ENCODE data around the gene BTNL9. TPM values are rescaled to one million over a fixed set of nuclear protein-coding genes. Genes with fewer than 3 reads are reported as not detected.
"Not testable (repeated sequence)": the region's sequence is repeated elsewhere in the genome, so short reads cannot be mapped to it uniquely, and the experiment has no call there.

BTNL9 gene
- total RNA-seq, 4 donors from 2014 or later, result 14.5 to 28.6 (median 20.1) TPM

DNA sequence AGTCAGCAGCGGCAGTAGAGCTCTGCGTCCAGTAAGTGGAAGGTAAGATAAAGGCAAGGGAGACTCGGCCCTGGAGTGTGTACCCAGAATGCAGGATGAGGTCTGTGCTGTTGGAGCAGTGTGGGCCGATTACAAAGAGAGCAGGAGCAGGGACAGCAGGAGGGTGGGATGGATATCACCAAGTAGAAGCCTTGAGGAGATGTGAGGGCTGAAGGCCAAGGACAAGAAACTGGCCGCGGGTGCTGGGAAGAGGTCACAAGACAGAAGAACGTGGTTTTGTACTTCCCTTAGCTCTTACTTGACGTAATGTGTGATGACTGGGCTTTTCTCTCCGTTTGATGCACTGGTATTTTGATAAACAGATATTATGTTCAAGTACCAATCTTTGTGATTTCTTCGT, 47.2 kb downstream of the BTNL9 start:
- intact Hi-C loops (cut with DNase I; ENCODE audit: low total_unique reads) (no loop called here), in situ Hi-C loops (cut with MboI; ENCODE audit: low sequenced_read_pairs in 4 of 4) (no loop called here)
- H3K27me3 ChIP-seq, result no peaks in the 10 kb centered on the region
- TF ChIP-seq, protein P1, sequence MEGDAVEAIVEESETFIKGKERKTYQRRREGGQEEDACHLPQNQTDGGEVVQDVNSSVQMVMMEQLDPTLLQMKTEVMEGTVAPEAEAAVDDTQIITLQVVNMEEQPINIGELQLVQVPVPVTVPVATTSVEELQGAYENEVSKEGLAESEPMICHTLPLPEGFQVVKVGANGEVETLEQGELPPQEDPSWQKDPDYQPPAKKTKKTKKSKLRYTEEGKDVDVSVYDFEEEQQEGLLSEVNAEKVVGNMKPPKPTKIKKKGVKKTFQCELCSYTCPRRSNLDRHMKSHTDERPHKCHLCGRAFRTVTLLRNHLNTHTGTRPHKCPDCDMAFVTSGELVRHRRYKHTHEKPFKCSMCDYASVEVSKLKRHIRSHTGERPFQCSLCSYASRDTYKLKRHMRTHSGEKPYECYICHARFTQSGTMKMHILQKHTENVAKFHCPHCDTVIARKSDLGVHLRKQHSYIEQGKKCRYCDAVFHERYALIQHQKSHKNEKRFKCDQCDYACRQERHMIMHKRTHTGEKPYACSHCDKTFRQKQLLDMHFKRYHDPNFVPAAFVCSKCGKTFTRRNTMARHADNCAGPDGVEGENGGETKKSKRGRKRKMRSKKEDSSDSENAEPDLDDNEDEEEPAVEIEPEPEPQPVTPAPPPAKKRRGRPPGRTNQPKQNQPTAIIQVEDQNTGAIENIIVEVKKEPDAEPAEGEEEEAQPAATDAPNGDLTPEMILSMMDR (IDR thresholded peaks at IDR 0.05 in 4 of 5, conservative IDR thresholded peaks at IDR 0.05 in 1 of 5), result no peak
- no peak for TF ChIP-seq POLR2A (IDR thresholded peaks at IDR 0.05)
- H3K36me3 ChIP-seq, result no peaks in the 10 kb centered on the region
- DNase-seq (no peak), ATAC-seq (no peak)
- H3K27ac ChIP-seq, result no peak overlapping the region
- H3K9me3 ChIP-seq, result no peaks in the 10 kb centered on the region
- no peaks in the 10 kb centered on the region for H3K4me1 ChIP-seq
- no peak overlapping the region for H3K4me3 ChIP-seq

DNA sequence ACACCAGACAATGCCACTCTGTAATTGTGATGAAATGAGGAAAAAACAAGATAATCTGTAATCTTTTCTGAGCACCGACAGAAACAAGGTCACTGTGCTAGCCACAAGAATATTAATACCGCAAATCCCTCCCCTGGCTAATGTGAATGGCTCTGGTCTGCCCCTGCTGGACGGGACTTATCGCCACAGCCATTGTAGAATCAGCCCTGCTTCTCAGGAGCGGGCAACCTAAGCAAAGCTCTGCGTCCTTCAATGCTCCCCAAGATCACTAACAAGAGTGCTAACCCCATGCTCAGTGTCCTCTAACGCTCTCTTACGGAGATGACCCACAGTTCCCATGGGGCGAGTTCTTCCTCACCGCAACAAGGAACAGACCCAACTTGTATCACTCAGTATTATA, 48.2 kb downstream of the BTNL9 start:
- Histone ChIP-seq H3K27me3 (peaks cover 0 to 9% (median 8%) of the 10 kb centered on the region in 3 donors), H3K36me3 (no peaks in the 10 kb centered on the region), H3K9me3 (no peaks in the 10 kb centered on the region), H3K27ac (no peak overlapping the region), H3K4me3 (no peak overlapping the region), H3K4me1 (no peaks in the 10 kb centered on the region)
- TF ChIP-seq, protein P1 (IDR thresholded peaks at IDR 0.05 in 4 of 5, conservative IDR thresholded peaks at IDR 0.05 in 1 of 5), result no peak
- TF ChIP-seq POLR2A (IDR thresholded peaks at IDR 0.05), result no peak
- ATAC-seq (no peak), DNase-seq (no peak)
- intact Hi-C loops (cut with DNase I; ENCODE audit: low total_unique reads) (no loop called here), in situ Hi-C loops (cut with MboI; ENCODE audit: low sequenced_read_pairs in 4 of 4) (no loop called here)

DNA sequence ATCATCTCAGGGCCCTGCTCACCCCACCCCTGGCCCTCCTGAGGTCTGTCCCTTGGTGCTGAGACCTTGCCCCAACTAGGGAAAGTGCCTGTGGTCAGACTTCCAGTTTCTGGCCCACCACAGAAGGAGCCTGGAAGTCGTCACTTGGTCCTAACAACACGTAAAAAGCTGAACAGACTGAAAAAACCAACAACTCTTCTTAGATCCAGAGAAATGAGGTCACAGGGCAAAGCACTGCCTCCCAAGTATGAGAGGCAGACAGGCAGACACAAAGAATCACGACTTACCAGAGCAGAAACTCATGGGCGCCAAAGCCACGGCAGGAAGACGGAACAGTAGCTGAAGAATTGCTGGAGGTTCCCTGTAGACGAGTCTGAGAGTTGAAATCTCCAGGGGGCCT, 52.4 kb downstream of the BTNL9 start:
- H3K27ac ChIP-seq, result no peak overlapping the region
- no peak for TF ChIP-seq POLR2A (IDR thresholded peaks at IDR 0.05)
- TF ChIP-seq, protein P1 (IDR thresholded peaks at IDR 0.05 in 4 of 5, conservative IDR thresholded peaks at IDR 0.05 in 1 of 5), result no peak
- no peaks in the 10 kb centered on the region for H3K36me3 ChIP-seq
- intact Hi-C loops (cut with DNase I; ENCODE audit: low total_unique reads), result no loop called here
- no peaks in the 10 kb centered on the region for H3K9me3 ChIP-seq
- in situ Hi-C loops (cut with MboI; ENCODE audit: low sequenced_read_pairs in 4 of 4), result no loop called here
- ATAC-seq (no peak), DNase-seq (no peak)
- peaks cover 0 to 18% (median 15%) of the 10 kb centered on the region in 3 donors for H3K27me3 ChIP-seq
- no peak overlapping the region for H3K4me3 ChIP-seq
- no peaks in the 10 kb centered on the region for H3K4me1 ChIP-seq

DNA sequence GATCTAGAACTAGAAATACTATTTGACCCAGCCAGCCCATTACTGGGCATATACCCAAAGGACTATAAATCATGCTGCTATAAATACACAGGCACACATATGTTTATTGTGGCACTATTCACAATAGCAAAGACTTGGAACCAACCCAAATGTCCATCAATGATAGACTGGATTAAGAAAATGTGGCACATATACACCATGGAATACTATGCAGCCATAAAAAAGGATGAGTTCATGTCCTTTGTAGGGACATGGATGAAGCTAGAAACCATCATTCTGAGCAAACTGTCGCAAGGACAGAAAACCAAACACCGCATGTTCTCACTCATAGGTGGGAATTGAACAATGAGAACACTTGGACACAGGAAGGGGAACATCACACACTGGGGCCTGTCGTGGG, 55.1 kb downstream of the BTNL9 start:
- H3K4me3 ChIP-seq; H3K9me3 ChIP-seq; H3K36me3 ChIP-seq; ATAC-seq; H3K27ac ChIP-seq; H3K4me1 ChIP-seq; in situ Hi-C loops (cut with MboI; ENCODE audit: low sequenced_read_pairs in 4 of 4); intact Hi-C loops (cut with DNase I; ENCODE audit: low total_unique reads); DNase-seq: not testable (repeated sequence)
- H3K27me3 ChIP-seq, result peaks cover 16 to 33% (median 29%) of the 10 kb centered on the region in 3 donors

DNA sequence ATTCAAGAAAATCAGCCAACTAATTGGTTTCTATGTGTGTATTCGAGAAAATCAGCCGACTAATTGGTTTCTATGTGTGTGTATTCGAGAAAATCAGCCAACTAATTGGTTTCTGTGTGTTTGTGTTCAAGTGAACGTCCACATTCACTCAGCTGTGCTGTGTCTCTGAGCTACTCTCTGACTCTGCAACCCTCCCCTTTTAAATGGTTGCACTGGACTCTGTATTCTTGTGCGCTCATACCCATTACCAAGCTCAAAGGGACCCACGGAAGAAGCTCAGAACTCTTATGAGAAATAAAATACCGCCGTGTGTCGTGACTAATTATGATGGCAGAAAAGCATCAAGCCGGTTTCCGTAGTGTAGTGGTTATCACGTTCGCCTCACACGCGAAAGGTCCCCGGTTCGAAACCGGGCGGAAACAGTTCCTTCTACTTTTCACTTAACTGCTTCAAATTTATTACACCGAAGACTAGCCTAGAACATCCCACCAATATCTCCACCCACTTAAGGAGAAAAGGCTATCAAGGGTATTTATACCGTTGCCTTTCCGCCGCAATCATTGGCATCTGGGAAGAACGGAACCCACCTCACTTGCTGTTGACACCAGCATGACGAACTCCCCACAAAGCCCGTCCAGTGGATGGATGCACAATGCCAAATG, 56.8 kb downstream of the BTNL9 start:
- peaks cover 20 to 36% (median 33%) of the 10 kb centered on the region in 3 donors for H3K27me3 ChIP-seq
- H3K4me3 ChIP-seq; H3K36me3 ChIP-seq; intact Hi-C loops (cut with DNase I; ENCODE audit: low total_unique reads); H3K27ac ChIP-seq; H3K4me1 ChIP-seq; H3K9me3 ChIP-seq; ATAC-seq; DNase-seq; in situ Hi-C loops (cut with MboI; ENCODE audit: low sequenced_read_pairs in 4 of 4): not testable (repeated sequence)

DNA sequence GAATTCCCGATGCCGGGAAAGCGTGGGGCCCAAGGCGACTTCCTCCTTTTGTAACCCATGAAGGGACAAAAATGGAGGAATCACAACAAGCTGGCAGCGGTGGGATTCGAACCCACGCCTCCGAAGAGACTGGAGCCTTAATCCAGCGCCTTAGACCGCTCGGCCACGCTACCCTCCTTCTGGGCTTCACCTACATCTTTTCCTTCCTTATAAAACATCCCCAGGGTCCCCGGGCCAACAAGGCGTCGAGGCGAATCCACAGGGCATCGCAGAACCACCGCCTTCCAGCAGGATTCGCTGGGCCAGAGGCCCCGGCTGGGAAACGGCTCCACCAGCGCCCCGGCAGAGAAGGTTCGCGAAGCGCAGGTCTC, 57.3 kb downstream of the BTNL9 start:
- ATAC-seq; in situ Hi-C loops (cut with MboI; ENCODE audit: low sequenced_read_pairs in 4 of 4); H3K36me3 ChIP-seq; H3K9me3 ChIP-seq; DNase-seq; H3K4me1 ChIP-seq; intact Hi-C loops (cut with DNase I; ENCODE audit: low total_unique reads); H3K27ac ChIP-seq; H3K4me3 ChIP-seq: not testable (repeated sequence)
- H3K27me3 ChIP-seq, result peaks cover 20 to 36% (median 33%) of the 10 kb centered on the region in 3 donors

DNA sequence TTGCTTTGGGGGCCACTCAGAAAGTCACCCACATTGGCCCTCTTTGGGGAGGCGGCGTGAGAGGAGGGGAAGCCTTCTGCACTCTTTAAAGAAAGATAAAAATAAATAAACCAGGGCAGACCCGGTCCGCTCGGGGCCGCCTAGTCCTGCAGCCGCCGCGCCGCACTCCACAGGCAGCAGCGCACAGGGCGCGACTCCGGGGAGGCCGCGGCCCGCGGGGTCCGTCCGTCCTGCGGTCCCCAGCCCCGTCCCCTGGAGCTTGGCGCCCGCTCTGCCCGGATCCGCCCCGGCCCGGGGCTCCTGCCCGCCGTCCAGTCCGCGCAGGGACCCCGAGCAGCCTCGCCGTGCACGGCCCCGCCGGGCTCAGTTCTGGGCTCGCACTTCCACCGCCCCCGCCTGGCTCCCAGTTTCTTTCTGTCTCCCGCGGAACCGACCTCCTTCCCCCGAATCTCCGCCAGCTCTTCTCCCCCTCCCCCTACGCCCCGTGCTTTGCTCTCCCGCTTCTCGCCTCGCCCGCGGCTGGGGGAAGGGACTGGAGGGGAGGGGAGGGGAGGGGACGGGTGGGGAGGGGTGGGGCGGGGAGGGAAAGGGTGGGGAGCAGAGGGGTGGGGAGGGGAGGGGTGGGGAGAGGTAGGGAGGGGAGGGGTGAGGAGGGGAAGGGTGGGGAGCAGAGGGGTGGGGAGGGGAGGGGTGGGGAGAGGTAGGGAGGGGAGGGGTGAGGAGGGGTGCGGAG, 57.9 kb downstream of the BTNL9 start:
- DNase-seq; H3K4me1 ChIP-seq; H3K9me3 ChIP-seq; H3K36me3 ChIP-seq; H3K4me3 ChIP-seq; in situ Hi-C loops (cut with MboI; ENCODE audit: low sequenced_read_pairs in 4 of 4); H3K27ac ChIP-seq; ATAC-seq; intact Hi-C loops (cut with DNase I; ENCODE audit: low total_unique reads): not testable (repeated sequence)
- H3K27me3 ChIP-seq, result peaks cover 20 to 32% (median 28%) of the 10 kb centered on the region in 3 donors
